CD8-positive, alpha-beta memory T cell (primary cell): ENCODE results near the gene AFAP1L1. TPM values are rescaled to one million over a fixed set of nuclear protein-coding genes. Genes with fewer than 3 reads are reported as not detected.
A peak's percentile ranks its signal among the peaks of the same experiment; 100 is the strongest.

Experiments used
- CTCF ChIA-PET: fragments of 350-600 bp; sonication (Branson Sonifier 250); formaldehyde crosslinking; loops from one replicate; lab custom pipeline; 2021; ENCODE audit warnings: antibody characterized with exemption; lab: Charles Lee
- POLR2A ChIA-PET: fragments of 350-600 bp; sonication (Branson Sonifier 250); formaldehyde crosslinking; loops from one replicate; lab custom pipeline; 2021; ENCODE audit warnings: antibody characterized with exemption; lab: Charles Lee
- DNase-seq, 5 donors: peaks; one replicate each; pipeline versions ENCODE4 v3.0.0 to v3.0.0-alpha.2; 2020 to 2022; ENCODE audit warnings: mixed read lengths in 1 of 5
- H3K27ac ChIP-seq: one replicate; pipeline ENCODE4 v1.7.0; 2013; ENCODE audit warnings: low read depth, mild to moderate bottlenecking, low read length, moderate library complexity
- H3K27me3 ChIP-seq: 2 replicates; pipeline ENCODE4 v1.7.0; 2013; ENCODE audit warnings: low read length, mild to moderate bottlenecking; ENCODE audit not compliant: insufficient read depth, poor library complexity, severe bottlenecking
- H3K36me3 ChIP-seq: 2 replicates; pipeline ENCODE4 v1.7.0; 2013; ENCODE audit warnings: mild to moderate bottlenecking, low read length, moderate library complexity; ENCODE audit not compliant: insufficient read depth
- H3K4me1 ChIP-seq: 2 replicates; pipeline ENCODE4 v1.7.0; 2013; ENCODE audit warnings: mild to moderate bottlenecking, low read length, moderate library complexity; ENCODE audit not compliant: insufficient read depth
- H3K4me3 ChIP-seq: 2 replicates; pipeline ENCODE4 v1.7.0; 2013; ENCODE audit warnings: mild to moderate bottlenecking, low read length
- H3K9me3 ChIP-seq: 2 replicates; pipeline ENCODE4 v1.7.0; 2013; ENCODE audit warnings: mild to moderate bottlenecking, low read length
- H3K27ac Mint-ChIP-seq, 8 donors: one replicate each; pipeline ENCODE4 v1.8.0; 2020 to 2021; ENCODE audit warnings: mixed read lengths in 8 of 8, mild to moderate bottlenecking in 6 of 8, inconsistent platforms in 3 of 8, moderate library complexity in 3 of 8
- H3K27me3 Mint-ChIP-seq, 2 donors: one replicate each; pipeline ENCODE4 v1.8.0; 2020 to 2021; ENCODE audit warnings: mixed read lengths in 2 of 2, mild to moderate bottlenecking in 1 of 2, moderate library complexity in 1 of 2
- H3K36me3 Mint-ChIP-seq, 3 donors: one replicate each; pipeline ENCODE4 v1.8.0; 2020 to 2021; ENCODE audit warnings: mixed read lengths in 3 of 3, inconsistent platforms in 1 of 3, mild to moderate bottlenecking in 1 of 3
- H3K4me1 Mint-ChIP-seq, 3 donors: one replicate each; pipeline ENCODE4 v1.8.0; 2020 to 2021; ENCODE audit warnings: mixed read lengths in 3 of 3, inconsistent platforms in 1 of 3, mild to moderate bottlenecking in 1 of 3
- H3K4me3 Mint-ChIP-seq, 7 donors: one replicate each; pipeline ENCODE4 v1.8.0; 2020 to 2021; ENCODE audit warnings: mixed read lengths in 7 of 7, mild to moderate bottlenecking in 6 of 7, moderate library complexity in 4 of 7, inconsistent platforms in 2 of 7
- H3K9me3 Mint-ChIP-seq, 5 donors: one replicate each; pipeline ENCODE4 v1.8.0; 2020 to 2022; ENCODE audit warnings: mixed read lengths in 5 of 5, mild to moderate bottlenecking in 3 of 5, moderate library complexity in 2 of 5, inconsistent platforms in 1 of 5
- polyA plus RNA-seq: library from polyadenylated mRNA; unstranded; fragments of 300-500 nt; fragmentation: Illumina TruSeq; gene quantifications from one replicate; pipeline ENCODE4 v1.2.3, GENCODE V29; 2021
- total RNA-seq, 2 experiments: library from RNA; stranded (reverse); gene quantifications; one replicate each; pipeline ENCODE4 v1.2.3, GENCODE V29; 2021

AFAP1L1 gene
- total and polyA plus RNA-seq, 3 experiments from 2014 or later = 0.18 TPM; not detected in 2

DNA sequence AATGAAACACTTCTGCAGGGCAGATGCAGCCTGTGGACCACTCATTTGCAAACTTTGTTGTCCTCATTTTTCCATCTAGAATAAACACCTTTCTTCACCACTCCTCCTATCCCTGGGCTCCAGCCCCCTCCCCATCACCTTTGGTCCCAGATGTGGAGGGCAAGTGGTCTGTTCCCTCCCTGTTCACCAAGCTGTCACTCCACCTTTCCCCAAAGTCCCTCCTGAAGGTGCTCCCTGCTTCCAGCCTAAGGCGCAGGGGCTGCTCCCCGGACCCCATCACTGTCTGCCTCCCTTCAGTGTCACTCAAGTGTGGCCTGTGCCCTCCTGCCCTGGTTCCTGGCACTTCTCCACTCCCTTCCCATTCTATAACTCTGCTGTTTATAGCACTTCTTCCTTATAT, 93.1 kb downstream of the AFAP1L1 start:
- H3K27me3 ChIP-seq = no peaks in the 10 kb centered on the region
- no peaks in the 10 kb centered on the region for H3K27me3 Mint-ChIP-seq
- H3K4me3 Mint-ChIP-seq = no peak overlapping the region
- no peak for DNase-seq
- no peaks in the 10 kb centered on the region for H3K9me3 ChIP-seq
- H3K27ac Mint-ChIP-seq = peak overlapping the region in 1 of 8 donors; percentile 35
- H3K36me3 ChIP-seq = no peaks in the 10 kb centered on the region
- H3K36me3 Mint-ChIP-seq = peaks cover 0 to 21% (median 0%) of the 10 kb centered on the region in 3 donors
- no peak overlapping the region for H3K27ac ChIP-seq
- CTCF ChIA-PET = interaction anchor here (1.2 kb wide), 1 partner anchor 17 kb away, joined by 5 read pairs; no protein-coding TSS in a partner anchor
- H3K4me3 ChIP-seq = no peak overlapping the region
- H3K9me3 Mint-ChIP-seq = no peaks in the 10 kb centered on the region
- peaks cover 20% of the 10 kb centered on the region for H3K4me1 ChIP-seq
- POLR2A ChIA-PET = no interaction called here
- peaks cover 21 to 29% (median 28%) of the 10 kb centered on the region in 3 donors for H3K4me1 Mint-ChIP-seq

- POLR2A ChIA-PET = no interaction called here
Observed at GRCh38 chr5:149365418-149365817, 93.8 kb downstream of the AFAP1L1 start.

GRCh38 chr5:149366169-149366729, 94.6 kb downstream of the AFAP1L1 start:
- H3K4me1 Mint-ChIP-seq = peaks cover 9 to 14% (median 14%) of the 10 kb centered on the region in 3 donors
- peaks cover 0 to 21% (median 0%) of the 10 kb centered on the region in 3 donors for H3K36me3 Mint-ChIP-seq
- POLR2A ChIA-PET = interaction anchor here (0.8 kb wide), 1 partner anchor 8 kb away, joined by 3 read pairs; the partner anchor contains the start of gene PCYOX1L
- no peak overlapping the region for H3K27ac ChIP-seq
- no peaks in the 10 kb centered on the region for H3K27me3 Mint-ChIP-seq
- H3K4me3 Mint-ChIP-seq = no peak overlapping the region
- no peaks in the 10 kb centered on the region for H3K9me3 ChIP-seq
- H3K4me3 ChIP-seq = no peak overlapping the region
- H3K9me3 Mint-ChIP-seq = no peaks in the 10 kb centered on the region
- no peak for DNase-seq
- CTCF ChIA-PET = interaction anchor here (1.2 to 15.7 kb wide), 9 partner anchors 9 to 52 kb away, joined by 4 to 221 read pairs (median 7); partner anchors contain the start of genes GRPEL2 and PCYOX1L
- H3K4me1 ChIP-seq = peaks cover 4% of the 10 kb centered on the region
- H3K36me3 ChIP-seq = no peaks in the 10 kb centered on the region
- peak overlapping the region in 1 of 8 donors; percentile 54 for H3K27ac Mint-ChIP-seq
- H3K27me3 ChIP-seq = no peaks in the 10 kb centered on the region

More at GRCh38 chr5:149365418-149365817, 93.8 kb downstream of the AFAP1L1 start:
- Histone ChIP-seq H3K36me3 (no peaks in the 10 kb centered on the region), H3K27me3 (no peaks in the 10 kb centered on the region), H3K4me3 (no peak overlapping the region), H3K27ac (no peak overlapping the region), H3K9me3 (no peaks in the 10 kb centered on the region), H3K4me1 (peaks cover 13% of the 10 kb centered on the region)
- Mint-ChIP-seq H3K36me3 (peaks cover 0 to 21% (median 0%) of the 10 kb centered on the region in 3 donors), H3K4me1 (peaks cover 14 to 22% (median 21%) of the 10 kb centered on the region in 3 donors), H3K9me3 (no peaks in the 10 kb centered on the region), H3K4me3 (no peak overlapping the region), H3K27ac (peak overlapping the region in 2 of 8 donors; percentile 9 to 51), H3K27me3 (no peaks in the 10 kb centered on the region)
- CTCF ChIA-PET = interaction anchor here (1.2 to 15.7 kb wide), 4 partner anchors 8 to 51 kb away, joined by 4 to 221 read pairs (median 37); partner anchors contain the start of gene PCYOX1L
- DNase-seq = no peak

DNA sequence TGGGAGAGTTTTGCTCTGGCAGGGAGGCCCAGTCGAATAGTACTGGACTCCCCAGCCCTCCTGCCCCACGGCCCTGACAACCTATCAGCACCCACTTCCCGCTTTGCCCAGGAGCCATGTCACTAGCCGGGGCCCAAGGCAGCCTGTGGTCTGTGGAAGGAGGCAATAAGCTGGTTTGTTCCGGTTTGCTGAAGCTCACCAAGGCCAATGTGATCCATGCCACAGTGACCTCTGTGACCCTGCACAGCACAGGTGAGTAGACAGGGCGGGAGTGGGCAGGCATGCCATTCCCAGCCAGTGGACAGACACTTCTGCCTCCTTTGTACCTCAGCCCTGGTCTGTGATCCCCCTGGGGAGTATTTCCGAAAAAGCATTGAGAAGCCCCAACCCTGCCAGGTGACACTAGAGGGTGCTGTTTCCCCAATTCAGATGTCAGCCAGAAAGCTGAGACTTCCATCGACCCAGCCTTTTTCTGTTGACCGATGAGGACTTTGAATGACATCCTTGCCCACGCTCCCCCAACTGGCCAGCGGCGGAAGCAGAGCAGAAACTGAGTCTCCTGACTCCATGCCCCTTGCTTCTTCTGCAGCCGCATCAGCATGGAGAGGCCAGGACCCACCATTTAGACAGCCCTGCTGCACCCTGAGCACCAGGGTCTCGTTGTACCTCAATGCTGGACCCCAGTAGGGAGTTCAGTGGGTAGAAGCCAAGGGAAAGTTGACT, 95.8 kb downstream of the AFAP1L1 start:
- peaks cover 11 to 18% (median 16%) of the 10 kb centered on the region in 3 donors for H3K4me1 Mint-ChIP-seq
- H3K36me3 Mint-ChIP-seq = peaks cover 0 to 21% (median 0%) of the 10 kb centered on the region in 3 donors
- ChIA-PET POLR2A (interaction anchor here (0.8 to 1.0 kb wide), 2 partner anchors 10 to 11 kb away, joined by 4 read pairs; partner anchors contain the start of gene PCYOX1L), CTCF (interaction anchor here (0.7 to 15.7 kb wide), 16 partner anchors 8 to 231 kb away, joined by 3 to 221 read pairs (median 5); partner anchors contain the start of genes GRPEL2 and PCYOX1L)
- H3K27me3 Mint-ChIP-seq = no peaks in the 10 kb centered on the region
- no peaks in the 10 kb centered on the region for H3K36me3 ChIP-seq
- H3K4me3 ChIP-seq = no peak overlapping the region
- H3K4me3 Mint-ChIP-seq = no peak overlapping the region
- no peaks in the 10 kb centered on the region for H3K9me3 ChIP-seq
- no peaks in the 10 kb centered on the region for H3K27me3 ChIP-seq
- H3K4me1 ChIP-seq = peaks cover 4% of the 10 kb centered on the region
- H3K27ac ChIP-seq = no peak overlapping the region
- no peaks in the 10 kb centered on the region for H3K9me3 Mint-ChIP-seq
- DNase-seq = peak; percentile 13 to 55 (median 22)
- H3K27ac Mint-ChIP-seq = peak overlapping the region in 3 of 8 donors; percentile 21 to 38 (median 33)

DNA sequence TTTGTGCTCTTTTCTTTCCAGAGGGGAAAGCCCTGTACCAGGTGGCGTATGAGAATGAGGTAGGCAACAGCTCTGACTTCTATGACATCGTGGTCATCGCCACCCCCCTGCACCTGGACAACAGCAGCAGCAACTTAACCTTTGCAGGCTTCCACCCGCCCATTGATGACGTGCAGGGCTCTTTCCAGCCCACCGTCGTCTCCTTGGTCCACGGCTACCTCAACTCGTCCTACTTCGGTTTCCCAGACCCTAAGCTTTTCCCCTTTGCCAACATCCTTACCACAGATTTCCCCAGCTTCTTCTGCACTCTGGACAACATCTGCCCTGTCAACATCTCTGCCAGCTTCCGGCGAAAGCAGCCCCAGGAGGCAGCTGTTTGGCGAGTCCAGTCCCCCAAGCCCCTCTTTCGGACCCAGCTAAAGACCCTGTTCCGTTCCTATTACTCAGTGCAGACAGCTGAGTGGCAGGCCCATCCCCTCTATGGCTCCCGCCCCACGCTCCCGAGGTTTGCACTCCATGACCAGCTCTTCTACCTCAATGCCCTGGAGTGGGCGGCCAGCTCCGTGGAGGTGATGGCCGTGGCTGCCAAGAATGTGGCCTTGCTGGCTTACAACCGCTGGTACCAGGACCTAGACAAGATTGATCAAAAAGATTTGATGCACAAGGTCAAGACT, 96.5 kb downstream of the AFAP1L1 start:
- Histone ChIP-seq H3K4me3 (no peak overlapping the region), H3K36me3 (no peaks in the 10 kb centered on the region), H3K9me3 (no peaks in the 10 kb centered on the region), H3K4me1 (peaks cover 4% of the 10 kb centered on the region), H3K27ac (no peak overlapping the region), H3K27me3 (no peaks in the 10 kb centered on the region)
- Mint-ChIP-seq H3K9me3 (no peaks in the 10 kb centered on the region), H3K36me3 (peaks cover 0 to 17% (median 0%) of the 10 kb centered on the region in 3 donors), H3K27ac (no peak overlapping the region), H3K4me3 (no peak overlapping the region), H3K27me3 (no peaks in the 10 kb centered on the region), H3K4me1 (peaks cover 11 to 18% (median 16%) of the 10 kb centered on the region in 3 donors)
- POLR2A ChIA-PET = interaction anchor here (0.5 to 1.0 kb wide), 2 partner anchors 12 to 371 kb away, joined by 3 to 4 read pairs; no protein-coding TSS in a partner anchor
- CTCF ChIA-PET = interaction anchor here (0.7 to 15.7 kb wide), 16 partner anchors 7 to 231 kb away, joined by 3 to 221 read pairs (median 5); partner anchors contain the start of genes GRPEL2 and PCYOX1L
- DNase-seq = no peak

DNA sequence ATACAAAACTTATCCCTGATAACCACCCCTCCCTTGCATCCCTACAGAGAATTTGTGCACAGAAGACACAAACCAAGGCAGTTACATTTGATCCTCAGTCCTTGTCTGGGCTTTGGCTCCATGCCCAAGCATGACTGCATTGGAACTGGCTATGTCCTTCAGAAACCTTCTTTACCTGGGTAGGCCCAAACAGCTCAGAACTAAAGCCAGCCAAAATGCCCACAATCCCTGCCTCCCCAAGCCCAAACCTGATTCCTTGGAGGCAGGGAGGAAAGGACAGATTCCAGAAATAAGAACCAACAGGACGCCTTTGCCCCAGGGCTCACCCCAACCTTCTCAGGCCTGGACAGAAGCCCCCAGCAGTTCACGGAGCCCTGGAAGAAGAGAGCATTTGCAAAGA, 99.2 kb downstream of the AFAP1L1 start:
- Mint-ChIP-seq H3K27ac (no peak overlapping the region), H3K9me3 (no peaks in the 10 kb centered on the region), H3K4me1 (peaks cover 11 to 18% (median 16%) of the 10 kb centered on the region in 3 donors), H3K4me3 (no peak overlapping the region), H3K27me3 (no peaks in the 10 kb centered on the region), H3K36me3 (peaks cover 0 to 7% (median under 1%) of the 10 kb centered on the region in 3 donors)
- Histone ChIP-seq H3K4me3 (no peak overlapping the region), H3K36me3 (no peaks in the 10 kb centered on the region), H3K27me3 (no peaks in the 10 kb centered on the region), H3K9me3 (no peaks in the 10 kb centered on the region), H3K4me1 (peaks cover 4% of the 10 kb centered on the region), H3K27ac (no peak overlapping the region)
- no peak for DNase-seq
- POLR2A ChIA-PET = interaction anchor here (1.2 kb wide), 1 partner anchor 19 kb away, joined by 3 read pairs; no protein-coding TSS in a partner anchor
- CTCF ChIA-PET = interaction anchor here (0.9 to 15.7 kb wide), 12 partner anchors 8 to 232 kb away, joined by 3 to 221 read pairs (median 6); partner anchors contain the start of genes GRPEL2 and PCYOX1L

GRCh38 chr5:149371296-149371962, 99.8 kb downstream of the AFAP1L1 start:
- Mint-ChIP-seq H3K27me3 (no peaks in the 10 kb centered on the region), H3K4me3 (no peak overlapping the region), H3K4me1 (peaks cover 11 to 18% (median 16%) of the 10 kb centered on the region in 3 donors), H3K27ac (no peak overlapping the region), H3K9me3 (no peaks in the 10 kb centered on the region), H3K36me3 (peaks cover 0 to 5% (median 4%) of the 10 kb centered on the region in 3 donors)
- CTCF ChIA-PET = interaction anchor here (0.7 to 15.7 kb wide), 21 partner anchors 8 to 233 kb away, joined by 3 to 221 read pairs (median 5); partner anchors contain the start of genes GRPEL2 and PCYOX1L
- Histone ChIP-seq H3K27me3 (no peaks in the 10 kb centered on the region), H3K9me3 (no peaks in the 10 kb centered on the region), H3K4me3 (no peak overlapping the region), H3K36me3 (no peaks in the 10 kb centered on the region), H3K4me1 (peaks cover 4% of the 10 kb centered on the region), H3K27ac (no peak overlapping the region)
- peak; percentile 53 to 74 (median 57) for DNase-seq
- POLR2A ChIA-PET = interaction anchor here (1.2 kb wide), 1 partner anchor 20 kb away, joined by 3 read pairs; no protein-coding TSS in a partner anchor
